Right forelimb (tissue), 1 donor: ENCODE results near the gene DMPK.

Experiments used
- DNase-seq: peaks from one replicate; pipeline ENCODE4 v3.0.0-alpha.2; 2018

Gene DMPK

GRCh38 chr19:45785097-45785496 lies 2.8 kb upstream of the DMPK start:
- peak; percentile 43 for DNase-seq

GRCh38 chr19:45784096-45784495 lies 1.8 kb upstream of the DMPK start:
- DNase-seq = no peak

DNA sequence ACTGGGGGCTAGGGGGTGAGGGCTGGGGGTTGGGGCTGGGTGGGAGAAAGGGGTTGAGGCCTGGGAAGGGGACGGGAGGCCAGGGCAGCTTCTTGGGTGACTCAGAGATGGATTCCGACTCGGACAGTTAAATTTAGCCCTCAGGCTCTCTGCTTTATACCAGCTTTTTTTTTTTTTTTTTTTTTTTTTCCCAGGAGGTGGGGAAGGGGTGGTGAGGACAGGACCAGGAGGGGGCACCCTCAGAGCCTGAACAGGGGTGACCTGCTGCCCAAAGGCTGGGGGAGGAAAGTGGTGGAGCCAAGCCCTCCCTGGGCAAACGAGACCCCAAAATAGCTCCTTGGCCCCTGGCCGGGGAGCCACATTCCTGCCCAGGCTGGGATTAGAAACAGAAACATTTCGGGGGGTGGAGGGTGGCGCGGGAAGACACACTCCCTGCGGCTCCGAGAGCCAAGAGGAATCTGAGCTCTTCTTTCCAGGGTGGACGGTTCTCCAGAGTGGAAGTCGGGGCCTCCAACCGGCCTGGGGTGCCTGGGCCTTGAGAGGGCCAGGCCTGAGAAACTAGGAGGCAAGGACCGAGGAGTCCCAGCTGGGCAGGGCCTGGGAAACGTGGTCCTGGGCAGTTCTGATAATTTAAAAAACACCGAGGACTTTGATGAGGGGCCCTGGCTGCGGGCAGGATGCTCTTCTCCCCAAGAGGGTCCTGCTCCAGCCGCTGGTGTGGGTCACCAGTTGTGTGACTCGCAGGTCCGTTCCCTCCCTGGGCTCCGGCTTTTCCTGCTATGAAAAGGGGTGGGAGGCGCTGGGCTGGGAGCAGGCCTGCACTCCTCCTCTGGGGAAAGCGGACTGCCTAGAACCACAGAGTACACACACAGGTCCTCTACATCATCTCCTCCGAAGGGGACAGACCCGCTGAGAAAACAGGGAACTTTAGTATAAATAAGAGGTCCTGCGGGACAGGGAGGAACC lies 813 bp upstream of the DMPK start:
- DNase-seq = peak; percentile 74

- DNase-seq = peak; percentile 73
Measured at GRCh38 chr19:45781214-45782161, 802 bp downstream of the DMPK start.

DNA sequence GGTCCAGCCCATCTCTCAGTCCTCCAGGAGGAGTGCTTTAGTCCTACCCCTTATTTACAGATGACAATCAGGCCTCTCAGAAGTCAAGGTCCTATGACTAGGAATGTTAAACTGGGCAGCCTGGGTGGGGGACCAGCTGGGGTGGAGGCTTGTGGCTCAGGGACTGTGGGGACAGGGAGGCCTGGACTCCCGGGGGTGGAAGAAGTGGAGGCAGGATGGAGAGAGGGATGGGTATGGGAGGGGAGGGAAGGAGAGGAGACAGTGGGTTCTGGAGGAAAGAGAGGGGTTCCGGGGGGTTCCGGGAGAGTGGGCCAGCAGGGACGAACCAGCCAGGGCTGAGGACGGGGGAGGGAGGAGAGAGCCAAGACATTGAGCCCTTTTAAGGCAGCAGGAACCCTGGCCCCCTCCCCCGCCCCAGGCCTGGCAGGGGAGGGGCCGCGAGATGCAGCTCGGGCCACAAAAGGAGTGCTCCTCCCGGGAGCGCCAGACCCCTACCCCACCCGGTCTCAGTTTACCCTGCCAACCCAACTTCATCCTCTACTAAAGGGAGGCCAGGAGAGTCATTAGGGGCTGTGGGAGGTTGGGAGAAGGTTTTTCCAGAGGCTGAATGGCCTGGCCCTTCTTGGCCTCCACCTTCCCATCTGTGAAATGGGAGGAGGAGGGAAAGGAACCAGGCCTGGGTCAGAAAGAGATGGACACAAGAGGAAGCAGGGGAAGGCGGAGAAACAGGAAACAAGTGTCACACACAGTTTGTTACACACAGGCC lies 1.7 kb downstream of the DMPK start:
- DNase-seq = no peak

- DNase-seq = no peak
Measured at GRCh38 chr19:45780146-45780447, 2.2 kb downstream of the DMPK start.

- DNase-seq = peak; percentile 80
Measured at GRCh38 chr19:45779231-45780145, 2.8 kb downstream of the DMPK start.

DNA sequence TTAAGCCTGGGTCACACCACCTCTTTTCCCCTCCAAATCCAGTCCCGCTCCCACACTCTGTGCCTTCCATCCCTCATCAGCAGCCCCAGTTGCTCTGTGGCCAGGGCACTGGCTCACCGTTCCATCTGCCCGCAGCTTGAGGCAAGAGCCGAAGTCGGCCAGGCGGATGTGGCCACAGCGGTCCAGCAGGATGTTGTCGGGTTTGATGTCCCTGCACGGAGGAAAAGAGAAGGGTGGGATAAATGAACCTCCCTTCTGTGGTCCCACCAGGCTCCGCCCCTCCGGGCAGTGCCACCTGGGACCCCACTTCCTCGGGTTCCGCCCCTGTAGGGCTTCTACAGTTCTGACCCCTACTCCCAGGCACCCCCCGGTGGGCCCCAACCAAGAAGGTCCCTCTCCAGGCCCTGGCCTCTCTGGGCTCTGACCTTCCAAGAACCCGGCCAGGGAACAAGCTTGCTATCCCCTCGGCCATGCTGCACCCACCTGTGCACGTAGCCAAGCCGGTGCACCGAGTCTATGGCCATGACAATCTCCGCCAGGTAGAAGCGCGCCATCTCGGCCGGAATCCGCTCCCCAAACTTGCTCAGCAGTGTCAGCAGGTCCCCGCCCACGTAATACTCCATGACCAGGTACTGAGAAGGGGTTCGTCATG lies 4.2 kb downstream of the DMPK start:
- DNase-seq = no peak

DNA sequence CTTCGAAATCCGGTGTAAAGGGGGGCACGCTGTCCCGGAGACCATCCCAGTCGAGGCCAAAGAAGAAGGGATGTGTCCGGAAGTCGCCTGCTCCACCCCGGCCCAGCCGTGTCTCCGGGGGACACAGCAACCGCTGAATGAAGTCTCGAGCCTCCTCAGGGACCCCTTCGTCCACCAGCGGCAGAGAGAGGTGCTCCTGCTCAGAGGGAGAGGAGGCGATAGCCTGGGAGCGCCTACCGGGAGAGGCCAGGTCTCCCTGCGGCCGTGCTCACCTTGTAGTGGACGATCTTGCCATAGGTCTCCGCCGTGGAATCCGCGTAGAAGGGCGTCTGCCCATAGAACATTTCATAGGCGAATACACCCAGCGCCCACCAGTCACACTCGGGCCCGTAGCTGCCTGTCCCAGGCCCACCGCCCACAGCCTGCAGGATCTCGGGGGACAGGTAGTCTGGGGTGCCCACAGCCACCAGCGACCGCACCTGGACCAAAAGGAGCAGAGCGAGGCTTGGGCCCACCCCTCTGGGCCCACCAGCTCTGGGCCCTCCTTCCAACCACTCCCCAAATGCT lies 4.8 kb downstream of the DMPK start:
- DNase-seq = no peak

GRCh38 chr19:45774765-45775164 lies 7.5 kb downstream of the DMPK start:
- no peak for DNase-seq

GRCh38 chr19:45773384-45773783 lies 8.9 kb downstream of the DMPK start:
- no peak for DNase-seq

- DNase-seq = no peak
Measured at GRCh38 chr19:45772912-45773311, 9.4 kb downstream of the DMPK start.

DNA sequence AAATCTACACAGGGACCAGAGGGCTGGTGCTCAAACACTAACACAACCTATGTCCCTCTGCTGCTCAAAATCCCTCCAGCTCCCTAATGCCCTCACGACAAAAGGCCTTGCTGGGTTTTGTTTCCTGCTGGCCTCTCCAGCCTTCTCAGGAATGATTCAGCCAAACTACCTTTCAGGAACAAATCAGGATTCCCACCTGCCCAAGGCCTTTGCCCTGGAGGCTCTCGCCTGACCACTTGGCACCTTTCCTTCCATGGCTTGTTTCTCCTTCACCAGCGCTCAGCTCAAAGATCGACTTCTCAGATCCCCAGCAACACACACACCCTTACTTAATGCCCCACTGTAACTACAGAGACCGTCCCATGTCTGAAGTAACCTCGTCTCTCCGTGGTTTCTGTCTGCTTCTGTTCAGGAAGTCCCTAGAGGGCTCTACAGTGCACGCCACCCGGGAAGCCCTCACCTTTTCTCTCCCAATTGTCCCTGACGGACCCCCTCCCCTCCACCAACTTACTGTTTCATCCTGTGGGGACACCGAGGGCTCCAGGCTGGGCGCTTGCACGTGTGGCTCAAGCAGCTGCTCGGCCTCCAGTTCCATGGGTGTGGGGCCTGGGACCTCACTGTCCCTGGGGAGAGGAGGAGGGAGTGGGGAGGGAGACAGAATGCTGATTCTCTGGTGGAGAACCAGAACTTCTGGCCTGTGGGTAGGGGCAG lies 10.0 kb downstream of the DMPK start:
- DNase-seq = no peak

DNA sequence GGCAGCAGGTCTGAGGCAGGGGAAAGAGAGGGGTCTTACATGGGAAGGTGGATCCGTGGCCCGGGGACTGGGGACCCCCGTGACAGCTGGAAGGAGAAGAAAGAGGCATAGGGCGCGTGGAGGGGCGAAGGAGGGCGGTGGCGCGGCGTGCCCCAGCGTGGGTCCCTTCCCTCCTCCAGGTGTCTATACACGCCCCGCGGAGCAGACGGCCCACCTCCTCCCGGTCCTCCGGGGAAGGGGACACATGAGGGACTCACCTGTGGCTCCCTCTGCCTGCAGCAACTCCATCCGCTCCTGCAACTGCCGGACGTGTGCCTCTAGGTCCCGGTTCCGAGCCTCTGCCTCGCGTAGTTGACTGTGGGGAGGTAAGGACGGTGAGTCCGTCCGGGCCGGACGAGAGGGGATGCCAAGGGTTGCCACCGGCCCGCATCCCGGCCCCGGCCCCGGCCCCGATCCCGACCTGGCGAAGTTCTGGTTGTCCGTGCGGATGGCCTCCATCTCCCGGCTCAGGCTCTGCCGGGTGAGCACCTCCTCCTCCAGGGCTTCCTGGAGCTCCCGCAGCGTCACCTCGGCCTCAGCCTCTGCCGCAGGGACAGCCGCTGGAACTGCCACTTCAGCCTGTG lies 10.9 kb downstream of the DMPK start:
- DNase-seq = no peak

- DNase-seq = peak; percentile 95
Measured at GRCh38 chr19:45770192-45771101, 11.8 kb downstream of the DMPK start.

DNA sequence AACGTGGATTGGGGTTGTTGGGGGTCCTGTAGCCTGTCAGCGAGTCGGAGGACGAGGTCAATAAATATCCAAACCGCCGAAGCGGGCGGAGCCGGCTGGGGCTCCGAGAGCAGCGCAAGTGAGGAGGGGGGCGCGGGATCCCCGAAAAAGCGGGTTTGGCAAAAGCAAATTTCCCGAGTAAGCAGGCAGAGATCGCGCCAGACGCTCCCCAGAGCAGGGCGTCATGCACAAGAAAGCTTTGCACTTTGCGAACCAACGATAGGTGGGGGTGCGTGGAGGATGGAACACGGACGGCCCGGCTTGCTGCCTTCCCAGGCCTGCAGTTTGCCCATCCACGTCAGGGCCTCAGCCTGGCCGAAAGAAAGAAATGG lies 12.5 kb downstream of the DMPK start:
- DNase-seq = no peak

GRCh38 chr19:45768984-45769782 lies 13.1 kb downstream of the DMPK start, which contains the start of gene SIX5:
SIX5 (minus strand) TSS chr19:45769252; CDS start chr19:45768844, 408 bp downstream.
- peak; percentile 100 for DNase-seq

GRCh38 chr19:45768655-45768983 lies 13.7 kb downstream of the DMPK start:
- no peak for DNase-seq
